Astrocyte (in vitro differentiated cells and primary cell): ENCODE data around the gene ZNF516.

ENCODE experiments used
- EZH2 ChIP-seq: IDR thresholded peaks from 2 replicates; pipeline ENCODE4 v1.6.1; 2012; ENCODE audit warnings: mild to moderate bottlenecking, low read length, inconsistent platforms; ENCODE audit not compliant: insufficient read depth
- TF ChIP-seq, protein P1 (sequence below): IDR thresholded peaks from 2 replicates; pipeline ENCODE4 v1.5.1; 2011; ENCODE audit warnings: low read depth, mild to moderate bottlenecking, inconsistent platforms, low read length, moderate library complexity; ENCODE audit not compliant: insufficient read depth

DNA sequence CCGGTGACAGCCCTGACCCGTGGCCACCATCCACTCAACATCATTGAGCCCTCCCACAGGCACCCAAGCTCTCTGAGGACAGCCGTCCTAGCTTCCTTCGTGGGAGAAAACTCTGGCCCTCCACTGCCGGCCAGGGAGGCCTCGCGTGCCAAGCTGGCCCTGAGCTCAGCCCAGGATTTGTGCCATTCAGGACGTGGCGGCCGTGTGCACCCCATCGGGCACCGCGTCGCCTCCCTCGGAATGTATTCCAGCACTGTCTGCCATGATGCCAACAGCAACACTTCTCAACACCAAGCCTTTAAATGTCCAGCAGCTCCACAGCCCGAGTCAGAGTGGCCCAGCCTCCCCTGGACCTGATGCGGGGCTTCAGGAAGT, 35.7 kb downstream of the ZNF516 start:
- no peak for TF ChIP-seq EZH2
- TF ChIP-seq, protein P1, sequence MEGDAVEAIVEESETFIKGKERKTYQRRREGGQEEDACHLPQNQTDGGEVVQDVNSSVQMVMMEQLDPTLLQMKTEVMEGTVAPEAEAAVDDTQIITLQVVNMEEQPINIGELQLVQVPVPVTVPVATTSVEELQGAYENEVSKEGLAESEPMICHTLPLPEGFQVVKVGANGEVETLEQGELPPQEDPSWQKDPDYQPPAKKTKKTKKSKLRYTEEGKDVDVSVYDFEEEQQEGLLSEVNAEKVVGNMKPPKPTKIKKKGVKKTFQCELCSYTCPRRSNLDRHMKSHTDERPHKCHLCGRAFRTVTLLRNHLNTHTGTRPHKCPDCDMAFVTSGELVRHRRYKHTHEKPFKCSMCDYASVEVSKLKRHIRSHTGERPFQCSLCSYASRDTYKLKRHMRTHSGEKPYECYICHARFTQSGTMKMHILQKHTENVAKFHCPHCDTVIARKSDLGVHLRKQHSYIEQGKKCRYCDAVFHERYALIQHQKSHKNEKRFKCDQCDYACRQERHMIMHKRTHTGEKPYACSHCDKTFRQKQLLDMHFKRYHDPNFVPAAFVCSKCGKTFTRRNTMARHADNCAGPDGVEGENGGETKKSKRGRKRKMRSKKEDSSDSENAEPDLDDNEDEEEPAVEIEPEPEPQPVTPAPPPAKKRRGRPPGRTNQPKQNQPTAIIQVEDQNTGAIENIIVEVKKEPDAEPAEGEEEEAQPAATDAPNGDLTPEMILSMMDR: no peak
